A673 (cell line): ENCODE results near the gene AGRN. TPM values are rescaled to one million over a fixed set of nuclear protein-coding genes. Genes with fewer than 3 reads are reported as not detected.
"Not testable (repeated sequence)": the region's sequence is repeated elsewhere in the genome, so short reads cannot be mapped to it uniquely, and the experiment has no call there.

Experiments
- BruUV-seq: library from RNA; stranded (reverse); fragments of 400-500 nt; replicated peaks from 2 replicates; lab custom pipeline; 2021; lab: Mats Ljungman, UMichigan
- CTCF ChIA-PET: fragments of 300-600 bp; sonication (Branson Sonifier 250); formaldehyde crosslinking; loops from one replicate; lab custom pipeline; 2022; ENCODE audit warnings: antibody characterized with exemption; lab: Charles Lee
- POLR2A ChIA-PET: fragments of 300-600 bp; sonication (Branson Sonifier 250); formaldehyde crosslinking; loops from one replicate; lab custom pipeline; 2022; ENCODE audit warnings: antibody characterized with exemption; ENCODE audit not compliant: low non-redundant PET; lab: Charles Lee
- DNase-seq: peaks from one replicate; pipeline ENCODE4 v3.0.0-alpha.2; 2015; ENCODE audit warnings: low spot score
- H3K27ac ChIP-seq: fragments of 200-600 bp; sonication (generic); 2 replicates; pipeline ENCODE4 v1.5.1; 2016; ENCODE audit warnings: mixed run types, low read depth, mild to moderate bottlenecking, mixed read lengths, antibody characterized with exemption, low read length; ENCODE audit not compliant: poor library complexity, severe bottlenecking
- H3K27me3 ChIP-seq: fragments of 200-600 bp; sonication (generic); replicated peaks from 2 replicates; pipeline ENCODE4 v1.6.1; 2017; ENCODE audit warnings: mixed run types, low read depth, mild to moderate bottlenecking, mixed read lengths, antibody characterized with exemption, low read length; ENCODE audit not compliant: insufficient read depth, poor library complexity
- H3K36me3 ChIP-seq: fragments of 200-600 bp; sonication (generic); 2 replicates; pipeline ENCODE4 v1.6.1; 2016; ENCODE audit warnings: mixed run types, mild to moderate bottlenecking, mixed read lengths, antibody characterized with exemption, low read length; ENCODE audit not compliant: insufficient read depth, poor library complexity, severe bottlenecking
- H3K4me1 ChIP-seq: fragments of 200-600 bp; sonication (generic); 2 replicates; pipeline ENCODE4 v1.6.1; 2017; ENCODE audit warnings: mixed run types, mild to moderate bottlenecking, mixed read lengths, antibody characterized with exemption, low read length; ENCODE audit not compliant: insufficient read depth, poor library complexity, severe bottlenecking
- H3K4me3 ChIP-seq: fragments of 200-600 bp; sonication (generic); 2 replicates; pipeline ENCODE4 v1.5.1; 2016; ENCODE audit warnings: low read depth, mixed run types, mild to moderate bottlenecking, mixed read lengths, low read length; ENCODE audit not compliant: poor library complexity, severe bottlenecking
- H3K9me3 ChIP-seq: fragments of 200-600 bp; sonication (generic); 2 replicates; pipeline ENCODE4 v1.6.1; 2016; ENCODE audit warnings: mixed run types, low read depth, mild to moderate bottlenecking, mixed read lengths, antibody characterized with exemption, low read length; ENCODE audit not compliant: poor library complexity, severe bottlenecking
- EZH2 ChIP-seq: fragments of 200-600 bp; sonication (generic); IDR thresholded peaks from 2 replicates; pipeline ENCODE4 v1.6.1; 2017; ENCODE audit warnings: borderline replicate concordance, low read depth, mild to moderate bottlenecking, mixed read lengths, antibody characterized with exemption, low read length; ENCODE audit not compliant: poor library complexity, severe bottlenecking
- intact Hi-C: fragments of 100-400 bp; cut with micrococcal nuclease; formaldehyde crosslinking; loops from one replicate; pipeline ENCODE4 v1.10.0; 2022; ENCODE audit not compliant: unreplicated experiment
- total RNA-seq: library from RNA; stranded (reverse); gene quantifications from 2 replicates; pipeline ENCODE4 v1.2.3, GENCODE V29; 2021
- TF ChIP-seq, protein P1 (sequence below): fragments of 300-800, 200-600 bp; sonication (generic); conservative IDR thresholded peaks from 2 replicates; pipeline ENCODE4 v1.5.1; 2017; ENCODE audit warnings: low read depth, mild to moderate bottlenecking, antibody characterized with exemption, low read length, moderate library complexity, mixed read lengths

The AGRN gene
- total RNA-seq, 1 experiment from 2014 or later = 151 TPM

- intact Hi-C loops = no loop called here
- H3K36me3 ChIP-seq = no peaks in the 10 kb centered on the region
- TF ChIP-seq EZH2 = no peak
- TF ChIP-seq, protein P1, sequence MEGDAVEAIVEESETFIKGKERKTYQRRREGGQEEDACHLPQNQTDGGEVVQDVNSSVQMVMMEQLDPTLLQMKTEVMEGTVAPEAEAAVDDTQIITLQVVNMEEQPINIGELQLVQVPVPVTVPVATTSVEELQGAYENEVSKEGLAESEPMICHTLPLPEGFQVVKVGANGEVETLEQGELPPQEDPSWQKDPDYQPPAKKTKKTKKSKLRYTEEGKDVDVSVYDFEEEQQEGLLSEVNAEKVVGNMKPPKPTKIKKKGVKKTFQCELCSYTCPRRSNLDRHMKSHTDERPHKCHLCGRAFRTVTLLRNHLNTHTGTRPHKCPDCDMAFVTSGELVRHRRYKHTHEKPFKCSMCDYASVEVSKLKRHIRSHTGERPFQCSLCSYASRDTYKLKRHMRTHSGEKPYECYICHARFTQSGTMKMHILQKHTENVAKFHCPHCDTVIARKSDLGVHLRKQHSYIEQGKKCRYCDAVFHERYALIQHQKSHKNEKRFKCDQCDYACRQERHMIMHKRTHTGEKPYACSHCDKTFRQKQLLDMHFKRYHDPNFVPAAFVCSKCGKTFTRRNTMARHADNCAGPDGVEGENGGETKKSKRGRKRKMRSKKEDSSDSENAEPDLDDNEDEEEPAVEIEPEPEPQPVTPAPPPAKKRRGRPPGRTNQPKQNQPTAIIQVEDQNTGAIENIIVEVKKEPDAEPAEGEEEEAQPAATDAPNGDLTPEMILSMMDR = no peak
- H3K27me3 ChIP-seq = no peaks in the 10 kb centered on the region
- no peaks in the 10 kb centered on the region for H3K9me3 ChIP-seq
- H3K4me3 ChIP-seq = no peak overlapping the region
- CTCF ChIA-PET = no interaction called here
- no peak for DNase-seq
- H3K27ac ChIP-seq = no peak overlapping the region
- BruUV-seq = no TSS peak
- H3K4me1 ChIP-seq = peaks cover 15% of the 10 kb centered on the region
- POLR2A ChIA-PET = no interaction called here
Observed at GRCh38 chr1:1011396-1011949, 8.4 kb upstream of the AGRN start.

DNA sequence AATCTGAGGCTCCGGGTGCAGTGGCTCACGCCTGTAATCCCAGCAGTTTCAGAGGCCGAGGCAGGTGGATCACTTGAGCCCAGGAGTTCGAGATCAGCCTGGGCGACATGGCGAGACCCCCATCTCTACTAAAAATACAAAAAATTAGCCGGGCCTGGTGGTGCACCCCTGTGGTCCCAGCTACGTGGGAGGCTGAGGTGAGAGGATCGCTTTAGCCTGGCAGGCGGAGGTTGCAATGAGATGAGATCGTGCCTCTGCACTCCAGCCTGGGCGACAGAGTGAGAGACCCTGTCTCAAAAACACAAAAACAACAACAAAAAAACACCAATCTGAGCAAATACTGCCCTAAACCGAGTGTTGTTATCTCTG, 7.2 kb upstream of the AGRN start:
- BruUV-seq, DNase-seq, H3K27me3 ChIP-seq, POLR2A ChIA-PET, H3K9me3 ChIP-seq, intact Hi-C loops, H3K36me3 ChIP-seq: not testable (repeated sequence)
- CTCF ChIA-PET = interaction anchor here (1.9 kb wide), 1 partner anchor 10 kb away, joined by 14 read pairs; no protein-coding TSS in a partner anchor
- Histone ChIP-seq H3K4me3 (peak overlapping the region; percentile 53), H3K27ac (peak overlapping the region; percentile 85), H3K4me1 (peaks cover 15% of the 10 kb centered on the region)

DNA sequence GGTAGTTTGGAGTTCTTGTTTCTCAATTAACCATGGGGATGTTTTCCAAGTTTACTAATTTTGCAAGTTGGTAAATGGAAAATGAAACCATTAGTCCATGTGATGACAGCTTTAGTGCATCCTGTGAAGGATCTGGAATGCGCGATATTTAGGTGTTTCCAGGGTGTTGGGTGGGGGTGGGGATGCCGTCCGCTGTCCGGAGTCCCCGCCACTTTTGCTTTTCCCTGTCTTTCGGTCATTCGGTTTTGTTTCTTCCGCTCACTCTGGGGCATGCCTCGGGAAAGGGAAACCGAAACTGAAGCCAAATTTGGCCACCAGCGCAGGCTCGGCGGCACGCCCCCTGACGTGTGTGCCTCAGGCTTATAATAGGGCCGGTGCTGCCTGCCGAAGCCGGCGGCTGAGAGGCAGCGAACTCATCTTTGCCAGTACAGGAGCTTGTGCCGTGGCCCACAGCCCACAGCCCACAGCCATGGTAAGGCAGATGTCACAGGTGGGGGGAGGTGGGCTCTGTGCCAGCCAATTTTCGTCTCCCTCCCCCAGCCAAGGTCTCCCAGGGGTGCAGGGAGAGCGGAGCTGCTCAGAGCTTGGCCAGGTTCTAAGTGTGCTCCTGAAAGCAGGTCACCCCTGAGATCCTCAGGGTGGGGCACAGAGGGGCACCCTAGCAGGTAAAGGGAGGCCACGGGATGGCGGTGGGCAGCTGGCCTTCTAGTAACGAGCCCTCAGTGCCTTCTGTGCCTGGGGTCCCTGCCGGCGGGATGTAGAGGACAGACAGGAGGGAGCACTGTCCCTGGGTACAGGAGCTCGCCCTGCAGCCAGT, 6.6 kb upstream of the AGRN start, which contains the start of gene ISG15:
Gene ISG15 (plus strand): TSS at position 393 of the 817 bp plus-strand sequence. CDS start 77 bp downstream, at position 470.
- POLR2A ChIA-PET = no interaction called here
- H3K27me3 ChIP-seq = no peaks in the 10 kb centered on the region
- no peaks in the 10 kb centered on the region for H3K36me3 ChIP-seq
- CTCF ChIA-PET = interaction anchor here (1.2 to 1.9 kb wide), 3 partner anchors 9 to 51 kb away, joined by 3 to 14 read pairs (median 5); no protein-coding TSS in a partner anchor
- DNase-seq = peak; percentile 90
- peak within 1 kb of the TSS; percentile 85 for H3K27ac ChIP-seq
- peak within 1 kb of the TSS; percentile 53 for H3K4me3 ChIP-seq
- BruUV-seq = TSS peak; percentile 83
- intact Hi-C loops = no loop called here
- H3K4me1 ChIP-seq = peaks cover 15% of the 10 kb centered on the region
- H3K9me3 ChIP-seq = no peaks in the 10 kb centered on the region
- TF ChIP-seq, protein P1 = no peak
- TF ChIP-seq EZH2 = no peak
